ENCODE results near the gene PCNX2. TPM values are rescaled to one million over a fixed set of nuclear protein-coding genes. Genes with fewer than 3 reads are reported as not detected.

PCNX2 gene
- total RNA-seq, 4 donors from 2014 or later, result 5.9 to 21.7 (median 10.3) TPM

- ATAC-seq, result no peak
- Histone ChIP-seq H3K27me3 (no peaks in the 10 kb centered on the region), H3K4me1 (no peaks in the 10 kb centered on the region), H3K9me3 (no peaks in the 10 kb centered on the region), H3K4me3 (no peak overlapping the region), H3K27ac (no peak overlapping the region), H3K36me3 (peaks cover 0 to 47% of the 10 kb centered on the region in 2 donors)
- TF ChIP-seq POLR2A (IDR thresholded peaks at IDR 0.05), result no peak
- TF ChIP-seq POLR2AphosphoS5 (IDR thresholded peaks at IDR 0.05), result no peak
- no peak for TF ChIP-seq EP300 (IDR thresholded peaks at IDR 0.05)
- 96 to 100% methylated on average over 1 to 3 of the region's 15 CpGs for WGBS, 2 donors (ENCODE audit: low coverage in 1 of 2)
Observed at GRCh38 chr1:232998138-232998537, 297.4 kb downstream of the PCNX2 start.

- H3K4me3 ChIP-seq, result no peak overlapping the region
- no peak overlapping the region for H3K27ac ChIP-seq
- H3K9me3 ChIP-seq, result no peaks in the 10 kb centered on the region
- no peaks in the 10 kb centered on the region for H3K4me1 ChIP-seq
- WGBS, 2 donors (ENCODE audit: low coverage in 1 of 2), result no CpG with 5 or more reads among the region's 2 CpGs
- H3K36me3 ChIP-seq, result peaks cover 0 to 47% of the 10 kb centered on the region in 2 donors
- no peak for TF ChIP-seq EP300 (IDR thresholded peaks at IDR 0.05)
- ATAC-seq, result no peak
- no peaks in the 10 kb centered on the region for H3K27me3 ChIP-seq
Observed at GRCh38 chr1:232996143-232996542, 299.4 kb downstream of the PCNX2 start.

GRCh38 chr1:232995189-232995588 lies 300.3 kb downstream of the PCNX2 start:
- no peak overlapping the region for H3K4me3 ChIP-seq
- TF ChIP-seq POLR2A (IDR thresholded peaks at IDR 0.05) (no peak), EP300 (IDR thresholded peaks at IDR 0.05) (no peak), CTCF (IDR thresholded peaks at IDR 0.05) (no peak), POLR2AphosphoS5 (IDR thresholded peaks at IDR 0.05) (no peak)
- no peak overlapping the region for H3K27ac ChIP-seq
- no peaks in the 10 kb centered on the region for H3K27me3 ChIP-seq
- peaks cover 0 to 47% of the 10 kb centered on the region in 2 donors for H3K36me3 ChIP-seq
- no peaks in the 10 kb centered on the region for H3K4me1 ChIP-seq
- no peaks in the 10 kb centered on the region for H3K9me3 ChIP-seq
- 80 to 86% methylated on average over 1 of the region's 2 CpGs for WGBS, 2 donors (ENCODE audit: low coverage in 1 of 2)
- no peak for ATAC-seq

GRCh38 chr1:232993555-232993954 lies 302.0 kb downstream of the PCNX2 start:
- ATAC-seq, result no peak
- 83 to 92% methylated on average over 2 to 3 of the region's 3 CpGs for WGBS, 2 donors (ENCODE audit: low coverage in 1 of 2)

GRCh38 chr1:232992227-232992626 lies 303.3 kb downstream of the PCNX2 start:
- H3K27me3 ChIP-seq, result no peaks in the 10 kb centered on the region
- no peak overlapping the region for H3K27ac ChIP-seq
- H3K4me3 ChIP-seq, result no peak overlapping the region
- H3K36me3 ChIP-seq, result peaks cover 0 to 27% of the 10 kb centered on the region in 2 donors
- H3K9me3 ChIP-seq, result no peaks in the 10 kb centered on the region
- 100% methylated on average over 1 of the region's 3 CpGs; no CpG with 5 or more reads in 1 of the 2 donors for WGBS, 2 donors (ENCODE audit: low coverage in 1 of 2)
- ATAC-seq, result no peak
- TF ChIP-seq POLR2AphosphoS5 (IDR thresholded peaks at IDR 0.05) (no peak), EP300 (IDR thresholded peaks at IDR 0.05) (no peak), POLR2A (IDR thresholded peaks at IDR 0.05) (no peak), CTCF (IDR thresholded peaks at IDR 0.05) (no peak)
- no peaks in the 10 kb centered on the region for H3K4me1 ChIP-seq

More at GRCh38 chr1:232993555-232993954, 302.0 kb downstream of the PCNX2 start:
- Histone ChIP-seq H3K36me3 (peaks cover 0 to 39% of the 10 kb centered on the region in 2 donors), H3K4me3 (no peak overlapping the region), H3K27me3 (no peaks in the 10 kb centered on the region), H3K9me3 (no peaks in the 10 kb centered on the region), H3K27ac (no peak overlapping the region), H3K4me1 (no peaks in the 10 kb centered on the region)
- TF ChIP-seq CTCF (IDR thresholded peaks at IDR 0.05) (no peak), POLR2A (IDR thresholded peaks at IDR 0.05) (no peak), POLR2AphosphoS5 (IDR thresholded peaks at IDR 0.05) (no peak), EP300 (IDR thresholded peaks at IDR 0.05) (no peak)

GRCh38 chr1:232991238-232991637 lies 304.3 kb downstream of the PCNX2 start:
- H3K36me3 ChIP-seq, result peaks cover 0 to 18% of the 10 kb centered on the region in 2 donors
- no peak overlapping the region for H3K4me3 ChIP-seq
- no peak overlapping the region for H3K27ac ChIP-seq
- no peaks in the 10 kb centered on the region for H3K9me3 ChIP-seq
- 82 to 85% methylated on average over 7 of the region's 7 CpGs for WGBS, 2 donors (ENCODE audit: low coverage in 1 of 2)
- H3K27me3 ChIP-seq, result no peaks in the 10 kb centered on the region
- no peak for ATAC-seq
- no peak for TF ChIP-seq CTCF (IDR thresholded peaks at IDR 0.05)
- TF ChIP-seq EP300 (IDR thresholded peaks at IDR 0.05), result no peak
- no peak for TF ChIP-seq POLR2AphosphoS5 (IDR thresholded peaks at IDR 0.05)
- TF ChIP-seq POLR2A (IDR thresholded peaks at IDR 0.05), result no peak
- H3K4me1 ChIP-seq, result no peaks in the 10 kb centered on the region
